ENCODE results near the gene CNTNAP1. TPM values are rescaled to one million over a fixed set of nuclear protein-coding genes. Genes with fewer than 3 reads are reported as not detected.

The CNTNAP1 gene
- total RNA-seq, 1 experiment from 2014 or later, result 4.6 TPM

- Histone ChIP-seq H3K9me3 (ENCODE audit: low read length) (no peaks in the 10 kb centered on the region), H3K9ac (ENCODE audit: low read length) (no peak overlapping the region), H3K4me3 (ENCODE audit: low read length) (no peak overlapping the region), H3K36me3 (ENCODE audit: low read depth, low read length) (no peaks in the 10 kb centered on the region), H3K27ac (ENCODE audit: low read length) (no peak overlapping the region), H3K9me2 (replicated peaks; ENCODE audit: low read length) (no peaks in the 10 kb centered on the region), H2AFZ (ENCODE audit: low read length) (no peak overlapping the region), H3K27me3 (ENCODE audit: low read length) (no peaks in the 10 kb centered on the region), H3K79me2 (ENCODE audit: low read length) (no peaks in the 10 kb centered on the region), H3K4me1 (ENCODE audit: insufficient read depth, low read length) (no peaks in the 10 kb centered on the region), H3K4me2 (ENCODE audit: low read length) (no peak overlapping the region), H4K20me1 (ENCODE audit: low read length) (no peaks in the 10 kb centered on the region), H3F3A (ENCODE audit: low read length, unreplicated experiment) (no peaks in the 10 kb centered on the region)
- no TSS peak for BruUV-seq (replicated peaks)
- DNase-seq (no peak), ATAC-seq (no peak)
- POLR2A ChIA-PET (ENCODE audit: unreplicated experiment), result no interaction called here
- intact Hi-C loops (cut with micrococcal nuclease), result no loop called here
- CTCF ChIA-PET, result no interaction called here
- TF ChIP-seq EZH2 (IDR thresholded peaks at IDR 0.05; ENCODE audit: low read length, unreplicated experiment) (no peak), EZH2phosphoT487 (IDR thresholded peaks at IDR 0.05; ENCODE audit: borderline replicate concordance, low read length) (no peak)
- TF ChIP-seq, protein P1, sequence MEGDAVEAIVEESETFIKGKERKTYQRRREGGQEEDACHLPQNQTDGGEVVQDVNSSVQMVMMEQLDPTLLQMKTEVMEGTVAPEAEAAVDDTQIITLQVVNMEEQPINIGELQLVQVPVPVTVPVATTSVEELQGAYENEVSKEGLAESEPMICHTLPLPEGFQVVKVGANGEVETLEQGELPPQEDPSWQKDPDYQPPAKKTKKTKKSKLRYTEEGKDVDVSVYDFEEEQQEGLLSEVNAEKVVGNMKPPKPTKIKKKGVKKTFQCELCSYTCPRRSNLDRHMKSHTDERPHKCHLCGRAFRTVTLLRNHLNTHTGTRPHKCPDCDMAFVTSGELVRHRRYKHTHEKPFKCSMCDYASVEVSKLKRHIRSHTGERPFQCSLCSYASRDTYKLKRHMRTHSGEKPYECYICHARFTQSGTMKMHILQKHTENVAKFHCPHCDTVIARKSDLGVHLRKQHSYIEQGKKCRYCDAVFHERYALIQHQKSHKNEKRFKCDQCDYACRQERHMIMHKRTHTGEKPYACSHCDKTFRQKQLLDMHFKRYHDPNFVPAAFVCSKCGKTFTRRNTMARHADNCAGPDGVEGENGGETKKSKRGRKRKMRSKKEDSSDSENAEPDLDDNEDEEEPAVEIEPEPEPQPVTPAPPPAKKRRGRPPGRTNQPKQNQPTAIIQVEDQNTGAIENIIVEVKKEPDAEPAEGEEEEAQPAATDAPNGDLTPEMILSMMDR (conservative IDR thresholded peaks at IDR 0.05; ENCODE audit: low read depth, low read length), result no peak
Measured at GRCh38 chr17:42647778-42648177, 34.6 kb upstream of the CNTNAP1 start.

DNA sequence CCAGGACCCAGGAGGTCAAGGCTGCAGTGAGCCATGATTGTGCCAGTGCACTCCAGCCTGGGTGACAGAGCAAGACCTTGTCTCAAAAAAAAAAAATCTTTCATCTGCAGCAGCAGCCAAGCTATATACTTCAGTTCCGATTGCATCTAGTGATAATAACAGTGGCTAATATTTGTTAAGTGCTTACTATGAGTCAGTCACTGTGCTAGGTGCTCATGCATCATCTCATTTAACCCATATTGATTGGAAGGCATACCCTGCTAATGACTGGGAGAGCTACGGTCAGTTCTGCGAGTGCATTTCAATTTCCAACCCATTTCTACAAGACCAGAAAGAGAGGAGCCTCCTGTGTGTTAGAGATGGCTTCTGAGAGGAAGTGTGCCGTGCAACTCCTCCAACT lies 30.9 kb upstream of the CNTNAP1 start:
- Histone ChIP-seq H3K4me3 (ENCODE audit: low read length) (no peak overlapping the region), H3F3A (ENCODE audit: low read length, unreplicated experiment) (no peaks in the 10 kb centered on the region), H3K36me3 (ENCODE audit: low read depth, low read length) (no peaks in the 10 kb centered on the region), H3K9me3 (ENCODE audit: low read length) (no peaks in the 10 kb centered on the region), H3K9ac (ENCODE audit: low read length) (no peak overlapping the region), H3K27me3 (ENCODE audit: low read length) (no peaks in the 10 kb centered on the region), H3K4me1 (ENCODE audit: insufficient read depth, low read length) (0 out of 2 replicates have a peak, but pooled peaks cover 3% of the 10 kb centered on the region), H3K9me2 (replicated peaks; ENCODE audit: low read length) (no peaks in the 10 kb centered on the region), H4K20me1 (ENCODE audit: low read length) (no peaks in the 10 kb centered on the region), H3K79me2 (ENCODE audit: low read length) (no peaks in the 10 kb centered on the region), H2AFZ (ENCODE audit: low read length) (no peak overlapping the region), H3K27ac (ENCODE audit: low read length) (no peak overlapping the region), H3K4me2 (ENCODE audit: low read length) (no peak overlapping the region)
- DNase-seq, result no peak
- CTCF ChIA-PET, result no interaction called here
- POLR2A ChIA-PET (ENCODE audit: unreplicated experiment), result no interaction called here
- BruUV-seq (replicated peaks), result no TSS peak
- ATAC-seq, result no peak
- intact Hi-C loops (cut with micrococcal nuclease), result no loop called here
- TF ChIP-seq EZH2 (IDR thresholded peaks at IDR 0.05; ENCODE audit: low read length, unreplicated experiment) (no peak), EZH2phosphoT487 (IDR thresholded peaks at IDR 0.05; ENCODE audit: borderline replicate concordance, low read length) (no peak)
- TF ChIP-seq, protein P1 (conservative IDR thresholded peaks at IDR 0.05; ENCODE audit: low read depth, low read length), result no peak

DNA sequence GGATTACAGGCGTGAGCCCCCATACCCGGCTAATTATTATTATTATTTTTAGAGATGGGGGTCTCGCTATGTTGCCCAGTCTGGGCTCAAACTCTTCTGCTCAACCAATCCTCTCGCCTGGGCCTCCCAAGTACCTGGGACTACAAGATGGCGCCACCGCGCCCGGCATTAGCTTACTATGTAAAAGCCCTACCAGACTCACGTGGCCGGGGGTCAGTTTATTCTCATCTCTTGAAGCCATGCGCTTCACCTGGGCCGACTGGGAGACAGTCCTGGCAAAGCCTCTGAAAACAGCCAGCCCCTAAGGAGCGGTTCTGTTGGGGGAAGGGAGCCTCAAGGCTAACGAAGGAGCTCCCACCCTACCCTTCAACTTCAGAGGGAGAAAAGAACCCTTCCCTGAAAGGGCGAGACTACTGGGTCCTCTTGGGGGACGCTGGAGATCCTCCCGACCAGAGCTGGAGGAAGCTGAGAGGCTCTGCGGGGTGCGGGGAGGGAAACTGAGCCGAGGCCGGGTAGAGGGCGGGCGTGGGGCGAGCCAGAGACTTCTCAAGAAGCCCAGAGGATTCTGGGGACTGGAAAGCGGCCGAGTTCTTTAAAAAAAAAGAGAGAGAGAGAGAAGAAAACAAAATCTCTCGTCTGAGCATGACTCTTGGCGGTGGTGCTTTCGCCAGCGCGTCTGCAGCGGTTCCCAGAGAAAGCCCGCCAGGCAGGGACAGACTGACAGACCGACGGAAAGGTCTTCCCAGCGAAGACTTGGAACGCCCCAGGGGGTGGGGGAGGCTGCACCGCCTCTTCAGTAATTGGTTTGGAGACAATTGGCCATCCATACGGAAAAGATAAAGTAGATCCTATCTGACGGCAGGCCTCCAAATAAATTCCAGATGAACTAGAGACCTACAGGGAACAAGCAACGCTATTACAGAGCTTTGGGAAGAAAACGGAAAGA lies 28.9 kb upstream of the CNTNAP1 start:
- Histone ChIP-seq H3K9ac (ENCODE audit: low read length) (peak overlapping the region; percentile 22; the same call in 1 of the 2 replicates), H3K79me2 (ENCODE audit: low read length) (no peaks in the 10 kb centered on the region), H3K36me3 (ENCODE audit: low read depth, low read length) (no peaks in the 10 kb centered on the region), H4K20me1 (ENCODE audit: low read length) (no peaks in the 10 kb centered on the region), H3K4me3 (ENCODE audit: low read length) (peak overlapping the region; percentile 64), H3F3A (ENCODE audit: low read length, unreplicated experiment) (no peaks in the 10 kb centered on the region), H3K4me2 (ENCODE audit: low read length) (peak overlapping the region; percentile 91), H3K9me2 (replicated peaks; ENCODE audit: low read length) (no peaks in the 10 kb centered on the region), H3K27me3 (ENCODE audit: low read length) (no peaks in the 10 kb centered on the region), H2AFZ (ENCODE audit: low read length) (peak overlapping the region; percentile 97), H3K4me1 (ENCODE audit: insufficient read depth, low read length) (peaks cover 9% of the 10 kb centered on the region), H3K27ac (ENCODE audit: low read length) (no peak overlapping the region), H3K9me3 (ENCODE audit: low read length) (no peaks in the 10 kb centered on the region)
- CTCF ChIA-PET, result no interaction called here
- intact Hi-C loops (cut with micrococcal nuclease), result no loop called here
- DNase-seq (peak; percentile 29), ATAC-seq (peak; percentile 72)
- TF ChIP-seq EZH2 (IDR thresholded peaks at IDR 0.05; ENCODE audit: low read length, unreplicated experiment) (no peak), EZH2phosphoT487 (IDR thresholded peaks at IDR 0.05; ENCODE audit: borderline replicate concordance, low read length) (no peak)
- TF ChIP-seq, protein P1 (conservative IDR thresholded peaks at IDR 0.05; ENCODE audit: low read depth, low read length), result no peak
- BruUV-seq (replicated peaks), result no TSS peak
- POLR2A ChIA-PET (ENCODE audit: unreplicated experiment), result no interaction called here

All from PC-3 (cell line).